Measurements from ENCODE around the gene NID2. TPM values are rescaled to one million over a fixed set of nuclear protein-coding genes. Genes with fewer than 3 reads are reported as not detected.

NID2 gene
- total RNA-seq, 4 donors from 2014 or later, result 1.9 to 5.6 (median 4.3) TPM

- DNase-seq (no peak), ATAC-seq (no peak)
- Histone ChIP-seq H3K4me3 (no peak overlapping the region), H3K4me1 (peaks cover 4 to 6% of the 10 kb centered on the region in 2 donors), H3K36me3 (no peaks in the 10 kb centered on the region), H3K27ac (no peak overlapping the region), H3K9me3 (no peaks in the 10 kb centered on the region), H3K27me3 (no peaks in the 10 kb centered on the region)
- intact Hi-C loops (cut with DNase I; ENCODE audit: low total_unique reads), result no loop called here
- in situ Hi-C loops (cut with MboI; ENCODE audit: low sequenced_read_pairs in 4 of 4), result no loop called here
- TF ChIP-seq, protein P1, sequence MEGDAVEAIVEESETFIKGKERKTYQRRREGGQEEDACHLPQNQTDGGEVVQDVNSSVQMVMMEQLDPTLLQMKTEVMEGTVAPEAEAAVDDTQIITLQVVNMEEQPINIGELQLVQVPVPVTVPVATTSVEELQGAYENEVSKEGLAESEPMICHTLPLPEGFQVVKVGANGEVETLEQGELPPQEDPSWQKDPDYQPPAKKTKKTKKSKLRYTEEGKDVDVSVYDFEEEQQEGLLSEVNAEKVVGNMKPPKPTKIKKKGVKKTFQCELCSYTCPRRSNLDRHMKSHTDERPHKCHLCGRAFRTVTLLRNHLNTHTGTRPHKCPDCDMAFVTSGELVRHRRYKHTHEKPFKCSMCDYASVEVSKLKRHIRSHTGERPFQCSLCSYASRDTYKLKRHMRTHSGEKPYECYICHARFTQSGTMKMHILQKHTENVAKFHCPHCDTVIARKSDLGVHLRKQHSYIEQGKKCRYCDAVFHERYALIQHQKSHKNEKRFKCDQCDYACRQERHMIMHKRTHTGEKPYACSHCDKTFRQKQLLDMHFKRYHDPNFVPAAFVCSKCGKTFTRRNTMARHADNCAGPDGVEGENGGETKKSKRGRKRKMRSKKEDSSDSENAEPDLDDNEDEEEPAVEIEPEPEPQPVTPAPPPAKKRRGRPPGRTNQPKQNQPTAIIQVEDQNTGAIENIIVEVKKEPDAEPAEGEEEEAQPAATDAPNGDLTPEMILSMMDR (IDR thresholded peaks at IDR 0.05 in 4 of 5, conservative IDR thresholded peaks at IDR 0.05 in 1 of 5), result no peak
- TF ChIP-seq POLR2A (IDR thresholded peaks at IDR 0.05), result no peak
Measured at GRCh38 chr14:52046376-52046917, 22.4 kb downstream of the NID2 start.

DNA sequence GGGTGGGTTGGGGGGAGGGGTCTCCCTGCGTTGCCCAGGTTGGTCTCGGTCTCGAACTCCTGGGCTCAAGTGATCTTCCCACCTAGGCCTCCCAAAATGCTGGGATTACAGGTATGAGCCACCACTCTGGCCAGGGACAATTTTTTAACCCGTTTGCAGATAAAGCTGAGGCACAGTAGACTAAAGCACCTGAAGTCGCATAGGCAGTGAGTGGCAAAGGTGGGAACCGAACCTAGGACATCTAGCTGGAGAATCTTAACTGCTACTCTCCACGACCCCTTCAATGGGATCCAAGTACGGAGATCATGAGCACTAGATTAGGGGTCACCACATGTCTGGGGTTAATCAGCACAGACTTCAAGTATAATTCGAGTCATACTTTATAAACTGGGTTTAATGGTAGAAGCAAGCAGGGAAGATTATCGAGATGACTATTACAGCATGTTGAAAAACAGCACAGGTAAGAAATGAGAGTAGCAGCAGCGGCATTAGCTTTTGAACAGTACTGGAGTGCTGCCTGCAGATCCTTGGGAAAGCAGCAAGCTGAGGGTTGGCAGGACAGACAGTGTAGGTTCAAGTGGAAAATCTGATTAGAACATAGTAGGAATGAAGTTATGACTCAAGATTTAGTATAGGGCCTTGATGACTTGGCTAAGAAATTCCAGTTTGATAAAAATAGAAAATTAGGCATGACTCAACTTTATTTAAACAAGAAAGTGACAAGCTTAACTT, 23.9 kb downstream of the NID2 start:
- no peaks in the 10 kb centered on the region for H3K9me3 ChIP-seq
- DNase-seq, result no peak

DNA sequence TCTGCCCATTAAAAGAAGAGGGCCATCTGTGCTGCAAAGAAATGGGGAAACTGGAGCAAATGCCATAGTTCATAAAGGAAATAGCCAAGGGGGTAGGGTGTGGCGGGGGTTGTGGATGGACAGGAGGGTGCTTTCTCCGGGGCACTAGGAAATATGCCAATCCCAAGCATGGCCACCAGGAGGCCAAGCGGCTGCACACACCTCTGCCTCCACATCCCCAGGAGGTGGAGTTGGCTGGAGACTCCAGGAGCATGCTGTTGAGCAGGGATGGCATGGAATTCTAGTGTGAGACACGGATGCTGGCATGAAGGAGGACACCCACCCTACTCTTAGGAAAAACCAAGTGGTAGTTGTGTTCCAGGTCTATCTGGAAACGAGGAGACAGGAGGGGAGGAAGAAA, 25.2 kb downstream of the NID2 start:
- in situ Hi-C loops (cut with MboI; ENCODE audit: low sequenced_read_pairs in 4 of 4), result no loop called here
- Histone ChIP-seq H3K27me3 (no peaks in the 10 kb centered on the region), H3K9me3 (no peaks in the 10 kb centered on the region), H3K4me1 (peaks cover 0 to 3% of the 10 kb centered on the region in 2 donors), H3K4me3 (no peak overlapping the region), H3K36me3 (no peaks in the 10 kb centered on the region), H3K27ac (no peak overlapping the region)
- TF ChIP-seq, protein P1 (IDR thresholded peaks at IDR 0.05 in 4 of 5, conservative IDR thresholded peaks at IDR 0.05 in 1 of 5), result peak in 3 of 5 experiments; percentile 9 to 33 (median 18)
- TF ChIP-seq POLR2A (IDR thresholded peaks at IDR 0.05), result no peak
- intact Hi-C loops (cut with DNase I; ENCODE audit: low total_unique reads), result no loop called here
- ATAC-seq, result no peak
- DNase-seq, result no peak

More for the DNA sequence above, 23.9 kb downstream of the NID2 start:
- Histone ChIP-seq H3K4me3 (no peak overlapping the region), H3K4me1 (peaks cover 0 to 4% of the 10 kb centered on the region in 2 donors), H3K27me3 (no peaks in the 10 kb centered on the region), H3K27ac (no peak overlapping the region), H3K36me3 (no peaks in the 10 kb centered on the region)
- TF ChIP-seq, protein P1 (IDR thresholded peaks at IDR 0.05 in 4 of 5, conservative IDR thresholded peaks at IDR 0.05 in 1 of 5), result no peak
- no peak for TF ChIP-seq POLR2A (IDR thresholded peaks at IDR 0.05)
- in situ Hi-C loops (cut with MboI; ENCODE audit: low sequenced_read_pairs in 4 of 4), result no loop called here
- no peak for ATAC-seq
- intact Hi-C loops (cut with DNase I; ENCODE audit: low total_unique reads), result no loop called here

DNA sequence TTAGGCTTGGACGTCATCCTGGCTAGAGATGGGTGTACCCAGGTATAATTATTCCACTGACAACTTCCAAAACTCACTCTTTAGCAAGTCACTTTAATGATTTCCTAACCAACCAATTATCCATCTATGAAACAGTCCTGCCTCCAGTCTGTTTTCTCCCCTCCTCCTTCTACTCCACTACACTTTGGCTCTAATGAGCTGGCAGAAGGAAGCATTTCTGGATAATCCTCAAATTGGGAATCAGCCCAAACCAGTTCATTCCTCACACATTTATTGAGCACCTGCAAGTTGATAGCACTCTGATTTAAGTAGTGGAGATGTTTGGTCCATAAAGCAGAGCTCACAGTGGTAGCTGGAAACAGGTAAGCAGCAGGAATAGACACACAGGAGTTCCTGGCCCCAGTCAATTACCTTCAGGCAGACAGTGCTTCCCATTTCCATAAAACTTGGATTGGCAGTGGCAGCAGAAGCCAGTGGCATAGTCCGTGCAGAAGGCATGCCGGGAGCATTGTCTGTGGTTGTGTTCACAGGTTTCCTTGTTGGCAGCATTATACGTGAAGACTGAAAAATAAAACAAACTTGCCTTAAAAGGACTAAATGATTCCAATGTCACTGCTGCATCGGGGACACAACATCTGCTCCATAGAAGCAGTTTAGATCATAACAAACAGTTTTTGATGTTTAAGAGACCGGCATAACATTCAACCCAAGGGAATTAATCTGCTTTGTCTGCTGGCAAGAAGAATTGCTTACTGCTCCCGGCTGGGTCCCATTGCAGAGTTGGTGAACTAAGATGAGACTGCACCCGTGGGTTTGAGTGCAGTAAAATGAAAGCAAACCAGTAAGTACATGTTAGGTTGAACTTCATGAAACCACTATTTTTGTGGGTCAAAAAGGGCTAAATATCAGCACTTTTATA, 26.2 kb downstream of the NID2 start:
- no peak for TF ChIP-seq POLR2A (IDR thresholded peaks at IDR 0.05)
- TF ChIP-seq, protein P1 (IDR thresholded peaks at IDR 0.05 in 4 of 5, conservative IDR thresholded peaks at IDR 0.05 in 1 of 5), result no peak
- ATAC-seq, result no peak
- no peaks in the 10 kb centered on the region for H3K27me3 ChIP-seq
- H3K36me3 ChIP-seq, result no peaks in the 10 kb centered on the region
- DNase-seq, result no peak
- H3K4me1 ChIP-seq, result no peaks in the 10 kb centered on the region
- H3K27ac ChIP-seq, result no peak overlapping the region
- in situ Hi-C loops (cut with MboI; ENCODE audit: low sequenced_read_pairs in 4 of 4), result no loop called here
- intact Hi-C loops (cut with DNase I; ENCODE audit: low total_unique reads), result no loop called here
- H3K9me3 ChIP-seq, result no peaks in the 10 kb centered on the region
- no peak overlapping the region for H3K4me3 ChIP-seq

Measured in gastrocnemius medialis (tissue), 4 donors.